Regular cardiac myocyte (primary cell): ENCODE results near the gene PARP1. TPM values are rescaled to one million over a fixed set of nuclear protein-coding genes. Genes with fewer than 3 reads are reported as not detected.

Source experiments
- total RNA-seq: library from RNA; depleted of rRNA; stranded (reverse); fragments of >200 nt; gene quantifications from 2 replicates; pipeline ENCODE4 v1.2.3, GENCODE V29; 2014

PARP1 gene
- 47.4 and 160 TPM in 2 replicates for total RNA-seq

DNA sequence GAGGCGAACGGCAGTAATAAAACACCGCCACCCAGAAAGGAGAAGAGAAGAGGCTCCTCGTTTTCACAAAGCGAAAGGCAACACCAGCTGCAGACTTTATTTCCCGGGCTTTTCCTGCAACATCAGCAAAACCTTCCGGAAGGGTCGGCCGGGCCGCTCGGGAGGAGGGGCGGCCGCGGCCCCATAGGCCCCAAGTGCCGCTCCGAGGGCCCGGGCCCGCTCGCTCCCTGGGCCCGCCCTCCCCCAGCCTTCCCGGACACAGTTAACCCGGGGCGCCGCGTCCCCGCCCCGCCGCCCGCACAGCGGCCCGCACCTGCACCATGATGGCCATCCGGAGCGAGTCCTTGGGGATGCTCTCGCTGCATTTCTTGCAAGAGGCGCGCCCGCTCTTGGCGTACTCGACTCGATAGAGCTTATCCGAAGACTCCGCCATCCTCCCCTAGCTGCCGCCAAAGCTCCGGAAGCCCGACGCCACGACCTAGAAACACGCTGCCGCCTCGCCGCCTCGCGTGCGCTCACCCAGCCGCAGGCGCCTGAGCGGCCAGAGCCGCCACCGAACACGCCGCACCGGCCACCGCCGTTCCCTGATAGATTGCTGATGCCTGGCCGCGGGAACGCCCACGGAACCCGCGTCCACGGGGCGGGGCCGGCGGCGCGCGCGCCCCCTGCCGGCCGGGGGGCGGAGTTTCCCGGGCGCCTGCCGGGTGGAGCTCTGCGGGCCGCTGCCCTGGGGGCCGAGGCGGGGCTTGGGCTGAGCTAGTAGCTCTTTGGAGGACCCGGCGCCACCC is at the start of gene PARP1:
PARP1 (minus strand) TSS at position 597 of the 788 bp plus-strand sequence; CDS start at position 433, 164 bp downstream.

Other genes with a start within 250 kb of the PARP1 start
- gene ACBD3, start 221.4 kb downstream of the PARP1 start, total RNA-seq, result 95.6 and 109 TPM in 2 replicates
- not detected in 2 replicates for gene MIXL1, start 184.4 kb downstream of the PARP1 start, total RNA-seq
- 2.8 and 8.4 TPM in 2 replicates for gene LIN9, start 98.9 kb downstream of the PARP1 start, total RNA-seq
- under 0.01 TPM in 1 of 2 replicates, not detected in the other for gene STUM, start 140.7 kb upstream of the PARP1 start, total RNA-seq